GM12878 (cell line): ENCODE data around the gene WSCD2. TPM values are rescaled to one million over a fixed set of nuclear protein-coding genes. Genes with fewer than 3 reads are reported as not detected.

ENCODE experiments used
- ATAC-seq: fragments of 200-7000 bp; cut with Tn5 transposase; 3 replicates; pipeline ENCODE4 v1.9.1; 2020; ENCODE audit warnings: mild to moderate bottlenecking, moderate library complexity
- BruUV-seq: library from RNA; stranded (reverse); fragments of 400-500 nt; replicated peaks from 2 replicates; lab custom pipeline; 2021; lab: Mats Ljungman, UMichigan
- CTCF ChIA-PET: fragments of 300-600 bp; sonication (Branson Sonifier 250); formaldehyde crosslinking; extraction: SDS; loops from one replicate; lab custom pipeline; 2021; ENCODE audit warnings: inconsistent platforms; lab: Yijun Ruan, JAX
- POLR2A ChIA-PET: fragments of 350-600 bp; formaldehyde crosslinking; extraction: SDS; loops from one replicate; lab custom pipeline; 2021; ENCODE audit warnings: inconsistent platforms; lab: Charles Lee
- RAD21 ChIA-PET: fragments of 300-600 bp; sonication (Branson Sonifier 250); formaldehyde crosslinking; loops from one replicate; lab custom pipeline; 2023; ENCODE audit warnings: antibody characterized with exemption; ENCODE audit not compliant: unreplicated experiment; lab: Charles Lee
- SMC1A ChIA-PET: fragments of 300-600 bp; sonication (Branson Sonifier 250); formaldehyde crosslinking; loops from one replicate; lab custom pipeline; 2023; ENCODE audit not compliant: unreplicated experiment, uncharacterized antibody; lab: Charles Lee
- DNase-seq: peaks from one replicate; pipeline ENCODE4 v3.0.0-alpha.2; 2011; ENCODE audit warnings: low read depth, low spot score
- FAIRE-seq: peaks from 3 replicates; lab custom pipeline; 2011; peaks lifted over from hg19 to GRCh38; lab: Jason Lieb, UNC
- H2AFZ ChIP-seq: 2 replicates; pipeline ENCODE4 v1.6.0; 2011; ENCODE audit warnings: low read depth, low read length, control low read depth; ENCODE audit not compliant: control insufficient read depth
- H3K27ac ChIP-seq: 2 replicates; pipeline ENCODE4 v1.5.1; 2011; ENCODE audit warnings: control low read depth; ENCODE audit not compliant: control insufficient read depth, insufficient read depth
- H3K27me3 ChIP-seq, 2 experiments: replicated peaks in 1 of 2; 2 replicates each; pipeline versions ENCODE4 v1.6.0 to v1.6.1; 2011; ENCODE audit warnings: low read length in 1 of 2; ENCODE audit not compliant: control insufficient read depth in 2 of 2, insufficient read depth in 2 of 2
- H3K36me3 ChIP-seq, 2 experiments: 2 replicates each; pipeline ENCODE4 v1.5.1; 2011; ENCODE audit warnings: low read length in 1 of 2; ENCODE audit not compliant: control insufficient read depth in 2 of 2, insufficient read depth in 2 of 2
- H3K4me1 ChIP-seq: 2 replicates; pipeline ENCODE4 v1.6.1; 2011; ENCODE audit warnings: mild to moderate bottlenecking, low read length, moderate library complexity, mixed read lengths; ENCODE audit not compliant: control insufficient read depth, insufficient read depth
- H3K4me2 ChIP-seq: 2 replicates; pipeline ENCODE4 v1.6.0; 2011; ENCODE audit warnings: control low read depth; ENCODE audit not compliant: control insufficient read depth, insufficient read depth
- H3K4me3 ChIP-seq: fragments of 200-600 bp; sonication (generic); 2 replicates; pipeline ENCODE4 v1.5.1; 2016
- H3K79me2 ChIP-seq: 2 replicates; pipeline ENCODE4 v1.6.0; 2011; ENCODE audit warnings: low read length; ENCODE audit not compliant: control insufficient read depth, insufficient read depth
- H3K9ac ChIP-seq: 2 replicates; pipeline ENCODE4 v1.8.0; 2011; ENCODE audit warnings: low read length, control low read depth, mixed read lengths; ENCODE audit not compliant: control insufficient read depth, insufficient read depth
- H3K9me3 ChIP-seq: replicated peaks from 3 replicates; pipeline ENCODE4 v1.5.1; 2011; ENCODE audit warnings: mild to moderate bottlenecking, low read length; ENCODE audit not compliant: control insufficient read depth, insufficient read depth
- H4K20me1 ChIP-seq: 2 replicates; pipeline ENCODE4 v1.6.0; 2011; ENCODE audit not compliant: control insufficient read depth, insufficient read depth
- BACH1 ChIP-seq: fragments of 450-650 bp; IDR thresholded peaks from 2 replicates; pipeline ENCODE4 v1.6.1; 2017; ENCODE audit warnings: mild to moderate bottlenecking, borderline replicate concordance
- MXI1 ChIP-seq: fragments of 150-350 bp; IDR thresholded peaks from 2 replicates; pipeline ENCODE4 v1.6.1; 2011; ENCODE audit warnings: low read depth, mild to moderate bottlenecking, inconsistent platforms, low read length, improper control_type of control experiment
- SIX5 ChIP-seq: IDR thresholded peaks from 2 replicates; pipeline ENCODE4 v1.6.1; 2011; ENCODE audit warnings: mild to moderate bottlenecking, low read depth, low read length, moderate library complexity; ENCODE audit not compliant: severe bottlenecking
- ZSCAN29 ChIP-seq: fragments of 450-650 bp; IDR thresholded peaks from 2 replicates; pipeline ENCODE4 v1.6.1; 2017; ENCODE audit warnings: mild to moderate bottlenecking, moderate library complexity
- WGBS: methylation state at CpG from one replicate; pipeline ENCODE4 v1.1.6; 2016; ENCODE audit warnings: low lambda C conversion rate; ENCODE audit not compliant: insufficient replicate concordance, insufficient coverage; ENCODE audit errors: missing lambda C conversion rate; 5-methylcytosine and 5-hydroxymethylcytosine counted together
- in situ Hi-C: fragments of 300-500 bp; cut with MboI; formaldehyde crosslinking; loops from 9 replicates; pipeline ENCODE4 v1.14.3; 2018; ENCODE audit warnings: mixed read lengths
- intact Hi-C: fragments of 100-400 bp; cut with micrococcal nuclease; formaldehyde crosslinking; loops from one replicate; pipeline ENCODE4 v1.14.2; 2022; ENCODE audit not compliant: unreplicated experiment
- polyA plus RNA-seq, 11 experiments: library from polyadenylated mRNA; depleted of rRNA in 4 of 11; unstranded in 6 of 11; stranded (reverse) in 5 of 11; fragments of >200 nt; fragmentation: Nextera tagmentation in 4 of 11; fragmentation: Illumina TruSeq in 1 of 11; extraction: Ambion mirVana in 4 of 11; extraction: Trizol in 1 of 11; gene quantifications; 1 replicate in 1 of 11; 2 replicates in 10 of 11; pipeline versions ENCODE4 v1.2.1 to v1.2.3, GENCODE V29; 2011 to 2016; ENCODE audit warnings: inconsistent platforms in 2 of 11, missing spikeins in 2 of 11, low read depth in 1 of 11
- total RNA-seq, 4 experiments: library from RNA; depleted of rRNA in 3 of 4; stranded (reverse); fragments of >200 nt in 3 of 4; fragmentation: Illumina TruSeq in 1 of 4; extraction: Trizol in 1 of 4; gene quantifications; 2 replicates each; pipeline versions ENCODE4 v1.2.1 to v1.2.3, GENCODE V29; 2013 to 2021
- TF ChIP-seq, protein P1 (sequence below), 3 experiments: IDR thresholded peaks in 2 of 3; conservative IDR thresholded peaks in 1 of 3; 2 replicates each; pipeline ENCODE4 v1.5.1; 2011; ENCODE audit warnings: low read depth in 3 of 3, low read length in 3 of 3, mild to moderate bottlenecking in 3 of 3, control low read depth in 2 of 3, moderate library complexity in 2 of 3, inconsistent platforms in 1 of 3, mixed read lengths in 1 of 3; ENCODE audit not compliant: control insufficient read depth in 2 of 3, insufficient read depth in 1 of 3; ENCODE audit errors: extremely low read depth in 1 of 3
- TF ChIP-seq, protein P2 (sequence below): fragments of 450-650 bp; IDR thresholded peaks from 2 replicates; pipeline ENCODE4 v1.6.1; 2017; ENCODE audit warnings: mild to moderate bottlenecking, low read depth, inconsistent platforms; ENCODE audit not compliant: poor library complexity, severe bottlenecking
- TF ChIP-seq, protein P3 (sequence below): IDR thresholded peaks from 2 replicates; pipeline ENCODE4 v1.6.1; 2011; ENCODE audit warnings: low read depth, mild to moderate bottlenecking, low read length, moderate library complexity, borderline replicate concordance; ENCODE audit errors: extremely low read depth
- TF ChIP-seq, protein P4 (sequence below): IDR thresholded peaks from 2 replicates; pipeline ENCODE4 v1.6.1; 2012; ENCODE audit warnings: low read depth, low read length, improper control_type of control experiment
- TF ChIP-seq, protein P5 (sequence below): IDR thresholded peaks from 2 replicates; pipeline ENCODE4 v1.6.1; 2012; ENCODE audit warnings: low read depth, low read length, improper control_type of control experiment

WSCD2 gene
- total and polyA plus RNA-seq, 10 of the 15 experiments (the other 5 are each of a cell fraction or from before 2014, with no cell fraction given): 0.41 TPM; not detected in 9

DNA sequence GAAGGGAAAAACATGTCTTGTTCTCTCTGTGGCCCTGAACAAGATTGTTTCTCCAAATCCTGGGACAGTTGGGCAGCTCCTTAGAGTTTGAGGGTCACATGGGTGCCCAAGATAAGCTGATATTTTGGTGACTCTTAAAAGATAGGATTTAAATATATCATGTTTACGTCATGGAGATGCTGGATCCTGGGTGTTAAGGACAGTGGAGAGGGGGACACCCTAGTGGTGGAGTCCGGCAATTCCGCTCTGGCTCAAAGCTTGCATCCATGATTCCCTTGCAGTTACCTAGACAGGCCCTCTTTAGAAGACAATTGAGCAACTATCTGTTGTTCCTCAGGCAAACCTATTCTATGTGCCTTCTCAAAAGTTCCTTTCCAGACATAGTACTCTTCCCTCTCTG lies 108.2 kb downstream of the WSCD2 start:
- 80% methylated on average over 3 of the region's 3 CpGs for WGBS
- ATAC-seq (no peak), DNase-seq (no peak), FAIRE-seq (no peak)
- Histone ChIP-seq H3K4me2 (no peak overlapping the region), H3K4me3 (no peak overlapping the region), H4K20me1 (no peaks in the 10 kb centered on the region), H3K27me3 (no peaks in the 10 kb centered on the region; a peak in 1 of 4 replicates), H3K27ac (no peak overlapping the region), H3K9ac (no peak overlapping the region), H3K36me3 (no peaks in the 10 kb centered on the region), H3K9me3 (no peaks in the 10 kb centered on the region; the same call in 2 of the 3 replicates), H3K79me2 (no peaks in the 10 kb centered on the region), H3K4me1 (no peaks in the 10 kb centered on the region; the same call in 1 of the 2 replicates), H2AFZ (no peak overlapping the region)
- no TSS peak for BruUV-seq
- ChIA-PET CTCF (interaction anchor here (0.9 kb wide), 1 partner anchor 220 kb away, joined by 5 read pairs; no protein-coding TSS in a partner anchor), RAD21 (no interaction called here), SMC1A (interaction anchor here (1.0 kb wide), 2 partner anchors 173 to 275 kb away, joined by 3 to 4 read pairs; no protein-coding TSS in a partner anchor), POLR2A (no interaction called here)
- in situ Hi-C loops: no loop called here
- TF ChIP-seq, protein P1, sequence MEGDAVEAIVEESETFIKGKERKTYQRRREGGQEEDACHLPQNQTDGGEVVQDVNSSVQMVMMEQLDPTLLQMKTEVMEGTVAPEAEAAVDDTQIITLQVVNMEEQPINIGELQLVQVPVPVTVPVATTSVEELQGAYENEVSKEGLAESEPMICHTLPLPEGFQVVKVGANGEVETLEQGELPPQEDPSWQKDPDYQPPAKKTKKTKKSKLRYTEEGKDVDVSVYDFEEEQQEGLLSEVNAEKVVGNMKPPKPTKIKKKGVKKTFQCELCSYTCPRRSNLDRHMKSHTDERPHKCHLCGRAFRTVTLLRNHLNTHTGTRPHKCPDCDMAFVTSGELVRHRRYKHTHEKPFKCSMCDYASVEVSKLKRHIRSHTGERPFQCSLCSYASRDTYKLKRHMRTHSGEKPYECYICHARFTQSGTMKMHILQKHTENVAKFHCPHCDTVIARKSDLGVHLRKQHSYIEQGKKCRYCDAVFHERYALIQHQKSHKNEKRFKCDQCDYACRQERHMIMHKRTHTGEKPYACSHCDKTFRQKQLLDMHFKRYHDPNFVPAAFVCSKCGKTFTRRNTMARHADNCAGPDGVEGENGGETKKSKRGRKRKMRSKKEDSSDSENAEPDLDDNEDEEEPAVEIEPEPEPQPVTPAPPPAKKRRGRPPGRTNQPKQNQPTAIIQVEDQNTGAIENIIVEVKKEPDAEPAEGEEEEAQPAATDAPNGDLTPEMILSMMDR (IDR thresholded peaks at IDR 0.05 in 2 of 3, conservative IDR thresholded peaks at IDR 0.05 in 1 of 3; ENCODE audit: control insufficient read depth in 2 of 3, extremely low read depth in 1 of 3, insufficient read depth in 1 of 3, low read depth in 3 of 3, low read length in 3 of 3): peak in 2 of 3 experiments; percentile 16 to 28; a peak in 2 of 6 replicates
- TF ChIP-seq SIX5: no peak
- no peak for TF ChIP-seq ZSCAN29
- TF ChIP-seq BACH1: no peak
- TF ChIP-seq, protein P2, sequence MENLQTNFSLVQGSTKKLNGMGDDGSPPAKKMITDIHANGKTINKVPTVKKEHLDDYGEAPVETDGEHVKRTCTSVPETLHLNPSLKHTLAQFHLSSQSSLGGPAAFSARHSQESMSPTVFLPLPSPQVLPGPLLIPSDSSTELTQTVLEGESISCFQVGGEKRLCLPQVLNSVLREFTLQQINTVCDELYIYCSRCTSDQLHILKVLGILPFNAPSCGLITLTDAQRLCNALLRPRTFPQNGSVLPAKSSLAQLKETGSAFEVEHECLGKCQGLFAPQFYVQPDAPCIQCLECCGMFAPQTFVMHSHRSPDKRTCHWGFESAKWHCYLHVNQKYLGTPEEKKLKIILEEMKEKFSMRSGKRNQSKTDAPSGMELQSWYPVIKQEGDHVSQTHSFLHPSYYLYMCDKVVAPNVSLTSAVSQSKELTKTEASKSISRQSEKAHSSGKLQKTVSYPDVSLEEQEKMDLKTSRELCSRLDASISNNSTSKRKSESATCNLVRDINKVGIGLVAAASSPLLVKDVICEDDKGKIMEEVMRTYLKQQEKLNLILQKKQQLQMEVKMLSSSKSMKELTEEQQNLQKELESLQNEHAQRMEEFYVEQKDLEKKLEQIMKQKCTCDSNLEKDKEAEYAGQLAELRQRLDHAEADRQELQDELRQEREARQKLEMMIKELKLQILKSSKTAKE: no peak
- TF ChIP-seq, protein P3, sequence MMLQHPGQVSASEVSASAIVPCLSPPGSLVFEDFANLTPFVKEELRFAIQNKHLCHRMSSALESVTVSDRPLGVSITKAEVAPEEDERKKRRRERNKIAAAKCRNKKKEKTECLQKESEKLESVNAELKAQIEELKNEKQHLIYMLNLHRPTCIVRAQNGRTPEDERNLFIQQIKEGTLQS: no peak
- TF ChIP-seq, protein P4, sequence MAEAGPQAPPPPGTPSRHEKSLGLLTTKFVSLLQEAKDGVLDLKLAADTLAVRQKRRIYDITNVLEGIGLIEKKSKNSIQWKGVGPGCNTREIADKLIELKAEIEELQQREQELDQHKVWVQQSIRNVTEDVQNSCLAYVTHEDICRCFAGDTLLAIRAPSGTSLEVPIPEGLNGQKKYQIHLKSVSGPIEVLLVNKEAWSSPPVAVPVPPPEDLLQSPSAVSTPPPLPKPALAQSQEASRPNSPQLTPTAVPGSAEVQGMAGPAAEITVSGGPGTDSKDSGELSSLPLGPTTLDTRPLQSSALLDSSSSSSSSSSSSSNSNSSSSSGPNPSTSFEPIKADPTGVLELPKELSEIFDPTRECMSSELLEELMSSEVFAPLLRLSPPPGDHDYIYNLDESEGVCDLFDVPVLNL: no peak
- TF ChIP-seq, protein P5, sequence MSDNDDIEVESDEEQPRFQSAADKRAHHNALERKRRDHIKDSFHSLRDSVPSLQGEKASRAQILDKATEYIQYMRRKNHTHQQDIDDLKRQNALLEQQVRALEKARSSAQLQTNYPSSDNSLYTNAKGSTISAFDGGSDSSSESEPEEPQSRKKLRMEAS: no peak
- TF ChIP-seq MXI1: no peak
- intact Hi-C loops: no loop called here
